ENCODE results near the gene RAD50.

RAD50 gene

DNA sequence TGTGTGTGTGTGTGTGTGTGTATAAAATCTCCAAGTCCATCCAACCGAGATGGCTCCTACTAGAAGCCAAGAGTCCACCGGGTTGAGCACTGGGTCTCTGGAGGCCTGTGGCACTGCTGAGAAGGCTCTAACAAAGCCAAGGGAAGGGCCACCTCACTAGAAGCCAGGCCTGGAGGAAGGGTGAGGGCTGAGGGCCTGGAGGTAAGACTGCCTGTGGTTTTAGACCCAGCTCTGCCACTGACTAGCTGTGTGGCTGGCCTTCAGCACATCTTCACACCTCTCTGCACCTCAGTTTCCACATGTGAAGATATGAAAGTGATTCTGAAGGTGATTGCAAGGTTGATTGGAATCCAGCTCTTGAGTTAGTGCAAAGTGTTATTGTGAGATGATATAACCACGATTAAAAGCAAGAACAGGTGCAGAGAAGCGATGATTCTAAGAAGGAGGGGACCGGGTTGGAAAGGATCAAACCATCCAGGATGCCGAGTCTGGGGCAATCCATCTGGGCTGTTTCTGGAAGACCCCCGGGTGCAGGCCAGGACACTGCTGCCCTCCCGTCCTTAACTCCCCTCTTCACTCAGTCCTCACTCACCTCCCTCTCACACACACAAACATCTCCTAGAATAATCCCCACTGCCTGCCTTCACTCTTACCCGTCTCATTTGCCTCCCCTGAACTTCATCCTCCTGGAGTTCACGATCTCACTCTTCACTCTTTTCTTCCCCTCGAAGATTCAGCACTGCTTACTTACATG, 119.3 kb downstream of the RAD50 start:
- DNase-seq: peak in 1 of 5 experiments; percentile 92

DNA sequence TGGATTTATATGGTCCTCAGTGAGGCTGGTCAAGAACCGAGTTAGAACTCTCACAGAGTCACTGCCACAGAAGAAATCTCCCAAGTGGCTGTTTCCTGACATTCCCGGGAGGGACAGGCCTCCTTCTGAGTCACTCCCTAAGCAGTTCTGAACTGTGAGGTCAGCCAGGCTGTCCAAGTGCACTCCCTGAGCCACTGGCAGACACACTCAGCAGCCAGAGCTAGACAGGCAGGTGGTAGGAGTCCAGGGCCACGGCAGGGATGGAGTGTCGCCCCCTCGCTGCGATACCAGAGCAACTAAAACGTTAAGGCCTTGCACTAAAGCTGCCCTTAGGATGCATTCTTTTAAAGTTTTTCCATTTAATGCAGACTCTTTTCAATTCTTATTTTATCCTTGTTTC, 120.4 kb downstream of the RAD50 start:
- DNase-seq: no peak

DNA sequence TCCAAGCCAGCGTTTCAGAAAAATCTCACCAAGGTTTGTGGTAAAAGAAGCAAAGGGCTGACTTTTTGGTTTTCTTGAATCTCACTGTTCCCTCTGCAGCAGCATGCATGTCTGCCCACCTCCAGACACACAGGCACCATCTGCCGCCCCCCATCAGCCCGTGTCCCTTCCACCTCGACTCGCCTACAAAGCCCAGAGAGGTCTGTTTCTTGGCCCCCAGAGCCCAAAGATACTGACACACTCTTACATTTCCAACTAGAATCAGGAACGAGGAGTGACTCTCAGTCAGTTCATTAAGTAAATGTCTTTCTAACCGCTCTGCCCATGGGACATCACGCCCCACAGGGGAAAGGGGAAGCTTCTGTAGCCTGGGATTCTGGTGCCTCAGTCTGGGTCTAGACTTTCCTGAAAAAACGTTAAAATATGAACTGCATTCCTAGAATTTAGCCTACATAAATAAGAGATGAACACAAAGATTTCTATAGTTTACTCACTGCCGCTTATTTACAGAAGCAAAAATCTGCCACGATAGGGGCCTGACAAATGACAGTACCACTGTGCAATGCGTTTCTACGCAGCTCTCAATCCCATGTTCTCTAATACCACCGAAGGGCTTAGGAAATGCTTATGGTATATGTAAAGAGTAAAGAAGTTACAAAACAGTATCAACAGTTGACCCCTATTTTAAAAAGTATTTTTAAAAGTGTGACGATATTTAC, 121.1 kb downstream of the RAD50 start:
- no peak for DNase-seq

GRCh38 chr5:132678735-132679134, 122.0 kb downstream of the RAD50 start:
- DNase-seq: no peak

DNA sequence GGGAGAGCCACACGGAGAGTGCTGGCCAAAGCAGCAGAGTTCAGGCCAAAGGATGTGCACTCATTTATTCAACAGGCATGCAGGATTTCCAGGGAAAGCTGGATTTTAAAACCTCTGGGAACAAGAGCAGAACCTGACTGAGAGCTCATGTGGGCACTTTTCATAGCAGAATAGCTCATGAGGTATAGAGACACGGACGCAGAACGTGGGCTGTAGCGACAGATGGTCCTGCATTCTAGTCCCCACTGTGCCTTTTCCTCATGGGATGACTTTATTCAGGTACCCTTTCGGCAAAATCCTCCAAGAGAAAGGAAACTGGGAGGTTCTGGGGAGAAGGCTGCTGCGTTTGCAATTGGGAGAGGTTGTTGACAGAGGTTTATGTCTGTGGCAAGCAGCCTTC, 122.4 kb downstream of the RAD50 start:
- DNase-seq: no peak

DNA sequence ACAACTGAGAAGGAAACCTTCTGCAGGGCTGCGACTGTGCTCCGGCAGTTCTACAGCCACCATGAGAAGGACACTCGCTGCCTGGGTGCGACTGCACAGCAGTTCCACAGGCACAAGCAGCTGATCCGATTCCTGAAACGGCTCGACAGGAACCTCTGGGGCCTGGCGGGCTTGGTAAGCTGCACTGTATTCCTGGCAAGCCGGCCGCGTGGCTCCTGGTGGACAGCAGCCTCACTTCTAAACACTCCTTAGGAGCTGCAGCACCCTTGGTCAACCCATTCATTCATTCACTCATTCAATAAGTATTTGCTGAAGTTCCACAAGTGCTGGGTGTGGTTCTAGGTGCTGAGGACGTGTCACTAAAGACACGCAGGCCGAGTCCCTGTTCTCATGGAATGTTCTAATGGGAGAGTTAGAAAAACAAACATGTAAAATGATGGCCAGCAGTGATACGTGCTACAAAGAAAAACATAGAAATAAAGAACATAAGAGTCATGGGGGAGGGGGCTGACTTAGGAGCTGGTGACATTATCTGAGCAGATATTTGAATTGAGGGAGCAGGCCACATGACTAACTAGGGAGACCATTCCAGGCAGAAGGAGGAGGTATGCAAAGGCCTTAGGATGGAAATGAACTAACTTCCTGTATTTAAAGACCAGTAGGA, 123.1 kb downstream of the RAD50 start:
- no peak for DNase-seq

DNA sequence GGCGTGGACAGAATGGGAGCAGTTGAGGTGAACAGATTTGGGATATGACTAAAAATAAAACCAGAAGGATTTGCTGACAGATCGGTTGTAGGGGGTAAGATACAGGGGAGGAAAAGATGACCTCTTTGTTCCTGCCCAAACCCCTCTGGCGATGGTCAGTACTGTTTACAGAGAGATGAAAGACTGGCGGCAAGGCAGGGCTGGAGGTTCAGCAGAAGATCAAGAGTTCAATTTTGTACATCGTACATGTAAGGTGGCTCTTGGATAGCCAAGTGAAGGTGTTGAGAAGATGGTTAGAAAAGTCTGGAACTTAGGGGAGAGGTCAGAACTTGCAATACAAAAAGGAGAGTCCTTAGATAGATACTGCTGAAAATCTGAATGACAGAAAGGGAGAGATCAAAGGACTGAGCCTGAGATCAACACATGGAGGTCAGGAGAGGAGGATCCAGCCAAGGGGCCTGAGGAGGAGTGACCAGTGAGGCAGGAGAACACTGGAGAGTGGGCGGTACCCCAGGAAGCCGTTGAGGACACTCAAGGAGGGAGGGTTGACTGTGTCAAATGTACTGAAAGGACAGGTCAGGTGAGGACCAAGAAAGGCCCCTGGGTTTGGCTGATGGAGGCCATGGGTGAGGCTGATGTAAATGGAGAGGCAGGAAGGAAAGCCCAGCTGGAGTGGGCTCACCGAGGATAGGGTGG, 124.2 kb downstream of the RAD50 start:
- no peak for DNase-seq

DNA sequence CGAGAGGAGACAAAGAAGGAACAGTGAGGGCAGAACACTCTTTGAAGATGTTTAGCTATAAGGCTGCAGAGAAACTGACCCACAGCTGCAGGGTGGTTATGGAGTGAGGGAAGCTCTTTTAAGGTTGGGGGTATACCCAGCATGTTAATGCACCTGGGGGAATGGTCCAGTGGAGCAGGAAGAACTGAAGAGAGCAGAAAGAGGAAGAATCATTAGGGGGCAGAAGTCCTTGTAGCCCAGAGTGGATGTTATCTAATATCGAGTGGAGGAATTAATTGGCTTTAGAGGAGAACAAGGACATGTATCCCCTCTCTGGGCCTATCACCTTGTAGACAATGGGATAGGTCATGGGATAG, 124.7 kb downstream of the RAD50 start:
- DNase-seq: no peak

GRCh38 chr5:132681983-132682382, 125.2 kb downstream of the RAD50 start:
- no peak for DNase-seq

- DNase-seq: no peak
Observed at GRCh38 chr5:132684491-132684890, 127.7 kb downstream of the RAD50 start.

DNA sequence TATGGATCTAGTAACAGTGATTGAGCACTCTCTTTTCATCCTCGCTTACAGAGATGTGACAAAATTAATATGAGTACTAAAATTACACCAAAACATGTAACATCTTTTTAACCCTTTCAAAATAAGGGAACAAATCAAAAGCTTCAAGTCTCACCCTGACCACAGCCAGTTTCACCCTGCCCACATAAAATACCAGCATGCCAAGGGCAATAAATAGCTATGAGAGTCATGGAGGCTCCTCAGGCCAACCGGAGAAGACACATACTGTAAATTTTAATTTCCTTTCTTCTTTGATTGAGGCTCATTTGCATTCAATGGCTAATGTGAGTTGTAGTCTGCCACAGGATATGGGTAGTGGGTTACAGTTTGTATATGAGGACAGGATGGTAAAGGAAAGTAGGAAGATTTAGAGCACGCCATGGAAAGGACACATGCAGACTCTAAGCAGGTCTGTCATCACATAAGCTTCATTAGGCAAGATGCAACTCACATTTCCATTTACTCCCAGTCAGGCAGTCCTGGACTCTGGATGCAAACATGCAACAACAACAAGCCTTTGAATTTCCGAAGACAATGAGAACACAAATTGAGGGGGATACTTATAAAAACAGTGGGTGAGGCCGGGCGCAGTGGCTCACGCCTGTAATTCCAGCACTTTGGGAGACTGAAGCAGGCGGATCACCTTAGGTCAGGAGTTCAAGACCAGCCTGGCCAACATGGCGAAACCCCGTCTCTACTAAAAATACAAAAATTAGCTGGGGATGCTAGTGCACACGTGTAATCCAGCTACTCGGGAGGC, 128.3 kb downstream of the RAD50 start:
- DNase-seq: peak in 1 of 5 experiments; percentile 68

- DNase-seq: no peak
Observed at GRCh38 chr5:132686193-132686592, 129.4 kb downstream of the RAD50 start.

GRCh38 chr5:132687995-132688394, 131.2 kb downstream of the RAD50 start:
- DNase-seq: peak in 3 of 5 experiments; percentile 42 to 88 (median 47)

- peak in 3 of 5 experiments; percentile 19 to 79 (median 24) for DNase-seq
Observed at GRCh38 chr5:132688536-132689339, 132.0 kb downstream of the RAD50 start.

- no peak for DNase-seq
Observed at GRCh38 chr5:132689513-132689912, 132.7 kb downstream of the RAD50 start.

- no peak for DNase-seq
Observed at GRCh38 chr5:132690156-132690555, 133.4 kb downstream of the RAD50 start.

- peak in 1 of 5 experiments; percentile 77 for DNase-seq
Observed at GRCh38 chr5:132691755-132692631, 135.2 kb downstream of the RAD50 start.

GRCh38 chr5:132692632-132692967, 135.8 kb downstream of the RAD50 start:
- DNase-seq: no peak

Data from T-helper 2 cell (primary cell).